Smooth muscle cell (in vitro differentiated cells): Measurements from ENCODE around the gene EPAS1. TPM values are rescaled to one million over a fixed set of nuclear protein-coding genes. Genes with fewer than 3 reads are reported as not detected.
A peak's percentile ranks its signal among the peaks of the same experiment; 100 is the strongest.

Source experiments
- DNase-seq: peaks from one replicate; lab custom pipeline; 2025; ENCODE audit not compliant: unreplicated experiment; lab: John Stamatoyannopoulos, UW
- H2AFZ ChIP-seq: fragments of 200-600 bp; sonication (generic); 2 replicates; pipeline ENCODE4 v1.6.0; 2016; ENCODE audit warnings: antibody characterized with exemption, low read depth, mild to moderate bottlenecking
- H3F3A ChIP-seq: fragments of 200-600 bp; sonication (generic); 2 replicates; pipeline ENCODE4 v1.6.0; 2017; ENCODE audit warnings: antibody characterized with exemption, low read depth
- H3K27ac ChIP-seq: fragments of 200-600 bp; sonication (generic); 2 replicates; pipeline ENCODE4 v1.5.1; 2016; ENCODE audit warnings: low read depth, mild to moderate bottlenecking
- H3K27me3 ChIP-seq: fragments of 200-600 bp; sonication (generic); 2 replicates; pipeline ENCODE4 v1.6.1; 2016; ENCODE audit warnings: low read depth, mild to moderate bottlenecking
- H3K36me3 ChIP-seq: fragments of 200-600 bp; sonication (generic); 2 replicates; pipeline ENCODE4 v1.5.1; 2016; ENCODE audit warnings: low read depth
- H3K4me1 ChIP-seq: fragments of 200-600 bp; sonication (generic); 2 replicates; pipeline ENCODE4 v1.5.1; 2016; ENCODE audit warnings: low read depth
- H3K4me2 ChIP-seq: fragments of 200-600 bp; sonication (generic); 2 replicates; pipeline ENCODE4 v1.6.0; 2016; ENCODE audit warnings: mild to moderate bottlenecking
- H3K4me3 ChIP-seq: fragments of 200-600 bp; sonication (generic); 2 replicates; pipeline ENCODE4 v1.5.1; 2016; ENCODE audit warnings: mild to moderate bottlenecking
- H3K79me2 ChIP-seq: fragments of 200-600 bp; sonication (generic); 2 replicates; pipeline ENCODE4 v1.6.0; 2016; ENCODE audit warnings: low read depth, mild to moderate bottlenecking
- H3K9ac ChIP-seq: fragments of 200-600 bp; sonication (generic); 2 replicates; pipeline ENCODE4 v1.6.0; 2016; ENCODE audit warnings: low read depth
- H3K9me3 ChIP-seq: fragments of 200-600 bp; sonication (generic); replicated peaks from 2 replicates; pipeline ENCODE4 v1.5.1; 2016; ENCODE audit warnings: low read depth
- H4K20me1 ChIP-seq: fragments of 200-600 bp; sonication (generic); 2 replicates; pipeline ENCODE4 v1.6.0; 2016; ENCODE audit warnings: low read depth
- WGBS: methylation state at CpG from one replicate; pipeline ENCODE4 v1.1.7; 2016; ENCODE audit warnings: low lambda C conversion rate; 5-methylcytosine and 5-hydroxymethylcytosine counted together
- polyA plus RNA-seq: library from polyadenylated mRNA; unstranded; fragments of >200 nt; fragmentation: Nextera tagmentation; extraction: Ambion mirVana; gene quantifications from 2 replicates; pipeline ENCODE4 v1.2.1, GENCODE V29; 2016
- total RNA-seq: library from RNA; depleted of rRNA; stranded (reverse); fragments of >200 nt; gene quantifications from 2 replicates; pipeline ENCODE4 v1.2.3, GENCODE V29; 2014
- TF ChIP-seq, protein P1 (sequence below): fragments of 200-600 bp; sonication (generic); IDR thresholded peaks from 2 replicates; pipeline ENCODE4 v1.5.1; 2017; ENCODE audit warnings: borderline replicate concordance, mild to moderate bottlenecking, antibody characterized with exemption; ENCODE audit not compliant: insufficient read depth, poor library complexity, severe bottlenecking

Gene EPAS1
- total and polyA plus RNA-seq, 2 experiments from 2014 or later: 31.7 to 91.6 TPM

GRCh38 chr2:46270384-46270783 lies 26.8 kb upstream of the EPAS1 start:
- H3K27ac ChIP-seq: peak overlapping the region; percentile 77
- H3K79me2 ChIP-seq: no peaks in the 10 kb centered on the region
- no peak overlapping the region for H2AFZ ChIP-seq
- peaks cover 9% of the 10 kb centered on the region for H3F3A ChIP-seq
- no peak overlapping the region for H3K4me3 ChIP-seq
- H4K20me1 ChIP-seq: no peaks in the 10 kb centered on the region
- WGBS: 40% methylated on average over 2 of the region's 2 CpGs
- TF ChIP-seq, protein P1, sequence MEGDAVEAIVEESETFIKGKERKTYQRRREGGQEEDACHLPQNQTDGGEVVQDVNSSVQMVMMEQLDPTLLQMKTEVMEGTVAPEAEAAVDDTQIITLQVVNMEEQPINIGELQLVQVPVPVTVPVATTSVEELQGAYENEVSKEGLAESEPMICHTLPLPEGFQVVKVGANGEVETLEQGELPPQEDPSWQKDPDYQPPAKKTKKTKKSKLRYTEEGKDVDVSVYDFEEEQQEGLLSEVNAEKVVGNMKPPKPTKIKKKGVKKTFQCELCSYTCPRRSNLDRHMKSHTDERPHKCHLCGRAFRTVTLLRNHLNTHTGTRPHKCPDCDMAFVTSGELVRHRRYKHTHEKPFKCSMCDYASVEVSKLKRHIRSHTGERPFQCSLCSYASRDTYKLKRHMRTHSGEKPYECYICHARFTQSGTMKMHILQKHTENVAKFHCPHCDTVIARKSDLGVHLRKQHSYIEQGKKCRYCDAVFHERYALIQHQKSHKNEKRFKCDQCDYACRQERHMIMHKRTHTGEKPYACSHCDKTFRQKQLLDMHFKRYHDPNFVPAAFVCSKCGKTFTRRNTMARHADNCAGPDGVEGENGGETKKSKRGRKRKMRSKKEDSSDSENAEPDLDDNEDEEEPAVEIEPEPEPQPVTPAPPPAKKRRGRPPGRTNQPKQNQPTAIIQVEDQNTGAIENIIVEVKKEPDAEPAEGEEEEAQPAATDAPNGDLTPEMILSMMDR: no peak
- H3K4me2 ChIP-seq: peak overlapping the region; percentile 73
- no peak for DNase-seq
- peaks cover 13% of the 10 kb centered on the region for H3K4me1 ChIP-seq
- no peaks in the 10 kb centered on the region for H3K9me3 ChIP-seq
- H3K9ac ChIP-seq: no peak overlapping the region
- H3K27me3 ChIP-seq: no peaks in the 10 kb centered on the region
- H3K36me3 ChIP-seq: no peaks in the 10 kb centered on the region

- Histone ChIP-seq H3K79me2 (no peaks in the 10 kb centered on the region), H3K36me3 (no peaks in the 10 kb centered on the region), H3K27me3 (no peaks in the 10 kb centered on the region), H4K20me1 (no peaks in the 10 kb centered on the region), H3K4me3 (no peak overlapping the region), H3F3A (peaks cover 9% of the 10 kb centered on the region), H3K9me3 (no peaks in the 10 kb centered on the region), H3K27ac (no peak overlapping the region), H3K4me2 (no peak overlapping the region), H3K4me1 (peaks cover 12% of the 10 kb centered on the region), H3K9ac (no peak overlapping the region), H2AFZ (peak overlapping the region; percentile 59)
- 31% methylated on average over 7 of the region's 7 CpGs for WGBS
- TF ChIP-seq, protein P1: no peak
- no peak for DNase-seq
Measured at GRCh38 chr2:46273225-46273863, 23.9 kb upstream of the EPAS1 start.

GRCh38 chr2:46273919-46274318 lies 23.3 kb upstream of the EPAS1 start:
- no peaks in the 10 kb centered on the region for H4K20me1 ChIP-seq
- no peaks in the 10 kb centered on the region for H3K79me2 ChIP-seq
- TF ChIP-seq, protein P1: no peak
- no peak overlapping the region for H3K4me2 ChIP-seq
- no peak overlapping the region for H3K27ac ChIP-seq
- 48% methylated on average over 5 of the region's 5 CpGs for WGBS
- no peak overlapping the region for H3K9ac ChIP-seq
- peaks cover 7% of the 10 kb centered on the region for H3K4me1 ChIP-seq
- H2AFZ ChIP-seq: no peak overlapping the region
- no peaks in the 10 kb centered on the region for H3K27me3 ChIP-seq
- no peaks in the 10 kb centered on the region for H3K36me3 ChIP-seq
- DNase-seq: no peak
- peaks cover 9% of the 10 kb centered on the region for H3F3A ChIP-seq
- H3K4me3 ChIP-seq: no peak overlapping the region
- no peaks in the 10 kb centered on the region for H3K9me3 ChIP-seq

DNA sequence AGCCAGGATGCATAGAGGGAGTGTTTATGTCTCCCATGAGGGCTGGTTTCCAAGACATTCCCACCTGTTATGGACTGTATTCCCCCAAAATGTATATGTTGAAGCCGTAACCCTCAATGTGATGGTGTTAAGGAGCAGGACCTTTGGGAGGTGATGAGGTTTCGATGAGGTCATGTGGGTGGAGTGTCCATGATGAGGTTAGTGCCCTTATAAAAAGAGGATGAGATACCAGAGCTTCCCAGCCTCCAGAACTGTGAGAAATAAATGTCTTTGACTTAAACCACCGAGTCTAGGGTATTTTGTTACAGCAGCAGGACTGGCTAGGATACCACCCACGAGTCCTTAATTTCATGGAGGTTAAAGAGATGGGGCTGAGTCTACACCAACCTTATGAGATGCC lies 22.6 kb upstream of the EPAS1 start:
- H3K79me2 ChIP-seq: no peaks in the 10 kb centered on the region
- no peaks in the 10 kb centered on the region for H3K9me3 ChIP-seq
- H3K27ac ChIP-seq: no peak overlapping the region
- no peaks in the 10 kb centered on the region for H3K27me3 ChIP-seq
- peaks cover 9% of the 10 kb centered on the region for H3F3A ChIP-seq
- H3K4me1 ChIP-seq: peaks cover 7% of the 10 kb centered on the region
- DNase-seq: no peak
- 99% methylated on average over 4 of the region's 4 CpGs for WGBS
- TF ChIP-seq, protein P1: no peak
- no peak overlapping the region for H3K4me2 ChIP-seq
- no peak overlapping the region for H3K4me3 ChIP-seq
- H3K9ac ChIP-seq: no peak overlapping the region
- H2AFZ ChIP-seq: no peak overlapping the region
- H4K20me1 ChIP-seq: no peaks in the 10 kb centered on the region
- no peaks in the 10 kb centered on the region for H3K36me3 ChIP-seq
